GM23338 (cell line): ENCODE measurements around the gene BSCL2.

Experiments used
- CREB1 ChIP-seq: fragments of 250-450 bp; sonication (Bioruptor Pico); IDR thresholded peaks from 2 replicates; pipeline ENCODE4 v1.5.0; 2020; ENCODE audit warnings: low read depth, mild to moderate bottlenecking, moderate library complexity
- ETS1 ChIP-seq: IDR thresholded peaks from 2 replicates; pipeline ENCODE4 v1.6.1; 2016; ENCODE audit warnings: antibody characterized with exemption
- EZH2 ChIP-seq: fragments of 200-600 bp; sonication (generic); IDR thresholded peaks from one replicate; pipeline ENCODE4 v1.8.0; 2017; ENCODE audit warnings: antibody characterized with exemption, mild to moderate bottlenecking, low read depth; ENCODE audit not compliant: unreplicated experiment
- EZH2phosphoT487 ChIP-seq: fragments of 200-600 bp; sonication (generic); IDR thresholded peaks from one replicate; pipeline ENCODE4 v1.8.1; 2018; ENCODE audit warnings: antibody characterized with exemption; ENCODE audit not compliant: unreplicated experiment
- JUNB ChIP-seq: IDR thresholded peaks from one replicate; pipeline ENCODE4 v1.6.1; 2016; ENCODE audit warnings: antibody characterized with exemption; ENCODE audit not compliant: unreplicated experiment
- NANOG ChIP-seq: IDR thresholded peaks from 2 replicates; pipeline ENCODE4 v1.6.1; 2016; ENCODE audit warnings: antibody characterized with exemption, borderline replicate concordance
- POLR2AphosphoS5 ChIP-seq: IDR thresholded peaks from 2 replicates; pipeline ENCODE4 v1.6.1; 2016; ENCODE audit warnings: antibody characterized with exemption, low read depth
- REST ChIP-seq: IDR thresholded peaks from one replicate; pipeline ENCODE4 v1.6.1; 2018; ENCODE audit warnings: antibody characterized with exemption; ENCODE audit not compliant: unreplicated experiment
- STAT1 ChIP-seq: IDR thresholded peaks from one replicate; pipeline ENCODE4 v1.6.1; 2016; ENCODE audit warnings: antibody characterized with exemption; ENCODE audit not compliant: unreplicated experiment
- ZNF114 ChIP-seq: fragments of 250-450 bp; sonication (Bioruptor Pico); IDR thresholded peaks from 2 replicates; pipeline ENCODE4 v1.5.0; 2020; ENCODE audit warnings: mild to moderate bottlenecking, moderate library complexity
- ZNF331 ChIP-seq: fragments of 250-450 bp; sonication (Bioruptor Pico); IDR thresholded peaks from 2 replicates; pipeline ENCODE4 v1.5.0; 2020; ENCODE audit warnings: low read depth, mild to moderate bottlenecking, moderate library complexity
- ZNF462 ChIP-seq: fragments of 250-450 bp; sonication (Bioruptor Pico); IDR thresholded peaks from 2 replicates; pipeline ENCODE4 v1.5.0; 2020; ENCODE audit warnings: mild to moderate bottlenecking, moderate library complexity
- TF ChIP-seq, protein P1 (sequence below), 2 experiments: fragments of 200-600 bp in 1 of 2; sonication (generic) in 1 of 2; conservative IDR thresholded peaks; 2 replicates each; pipeline versions ENCODE4 v1.5.1 to v1.6.1; 2016 to 2017; ENCODE audit warnings: antibody characterized with exemption in 2 of 2, low read depth in 2 of 2, mild to moderate bottlenecking in 2 of 2, moderate library complexity in 1 of 2

GRCh38 chr11:62673196-62673525 is 34.1 kb downstream of the BSCL2 start:
- TF ChIP-seq, protein P1, sequence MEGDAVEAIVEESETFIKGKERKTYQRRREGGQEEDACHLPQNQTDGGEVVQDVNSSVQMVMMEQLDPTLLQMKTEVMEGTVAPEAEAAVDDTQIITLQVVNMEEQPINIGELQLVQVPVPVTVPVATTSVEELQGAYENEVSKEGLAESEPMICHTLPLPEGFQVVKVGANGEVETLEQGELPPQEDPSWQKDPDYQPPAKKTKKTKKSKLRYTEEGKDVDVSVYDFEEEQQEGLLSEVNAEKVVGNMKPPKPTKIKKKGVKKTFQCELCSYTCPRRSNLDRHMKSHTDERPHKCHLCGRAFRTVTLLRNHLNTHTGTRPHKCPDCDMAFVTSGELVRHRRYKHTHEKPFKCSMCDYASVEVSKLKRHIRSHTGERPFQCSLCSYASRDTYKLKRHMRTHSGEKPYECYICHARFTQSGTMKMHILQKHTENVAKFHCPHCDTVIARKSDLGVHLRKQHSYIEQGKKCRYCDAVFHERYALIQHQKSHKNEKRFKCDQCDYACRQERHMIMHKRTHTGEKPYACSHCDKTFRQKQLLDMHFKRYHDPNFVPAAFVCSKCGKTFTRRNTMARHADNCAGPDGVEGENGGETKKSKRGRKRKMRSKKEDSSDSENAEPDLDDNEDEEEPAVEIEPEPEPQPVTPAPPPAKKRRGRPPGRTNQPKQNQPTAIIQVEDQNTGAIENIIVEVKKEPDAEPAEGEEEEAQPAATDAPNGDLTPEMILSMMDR (conservative IDR thresholded peaks at IDR 0.05; ENCODE audit: low read depth in 2 of 2) = no peak
- TF ChIP-seq POLR2AphosphoS5 = no peak
- no peak for TF ChIP-seq ETS1
- no peak for TF ChIP-seq EZH2
- no peak for TF ChIP-seq CREB1 (CRISPR knock-in tag)
- no peak for TF ChIP-seq REST
- TF ChIP-seq EZH2phosphoT487 = no peak
- no peak for TF ChIP-seq JUNB
- no peak for TF ChIP-seq ZNF331 (CRISPR knock-in tag)
- no peak for TF ChIP-seq ZNF462 (CRISPR knock-in tag)
- no peak for TF ChIP-seq NANOG
- TF ChIP-seq STAT1 = no peak
- TF ChIP-seq ZNF114 (CRISPR knock-in tag) = no peak
